Measurements from ENCODE around the gene COL4A2.

The COL4A2 gene

GRCh38 chr13:110306960-110307766 lies at the start of gene COL4A2, which contains the start of gene COL4A1:
COL4A2 (plus strand) TSS chr13:110307284; CDS start chr13:110307904, 620 bp downstream.
COL4A1 (minus strand) TSS chr13:110307157; CDS start chr13:110307027, 130 bp downstream.
- H3K9me3 Mint-ChIP-seq: no peaks in the 10 kb centered on the region
- H3K4me1 Mint-ChIP-seq: peaks cover 18% of the 10 kb centered on the region

GRCh38 chr13:110257408-110257807 lies 49.7 kb upstream of the COL4A2 start:
- DNase-seq: no peak
- Mint-ChIP-seq H3K9me3 (peaks cover 6 to 17% of the 10 kb centered on the region in 2 donors), H3K4me1 (peaks cover 6% of the 10 kb centered on the region), H3K27me3 (peaks cover 36% of the 10 kb centered on the region), H3K27ac (no peak overlapping the region), H3K4me3 (no peak overlapping the region)
- ATAC-seq: no peak

More at GRCh38 chr13:110306960-110307766, at the start of gene COL4A2, which contains the start of gene COL4A1:
- no peak for DNase-seq
- Mint-ChIP-seq H3K4me3 (peak within 1 kb of the TSS in 1 of 2 donors; percentile 21), H3K27ac (no peak within 1 kb of the TSS), H3K27me3 (peaks cover 92% of the 10 kb centered on the region)
- no peak for ATAC-seq

- ATAC-seq (no peak), DNase-seq (no peak)
- H3K9me3 Mint-ChIP-seq: peaks cover 6 to 17% of the 10 kb centered on the region in 2 donors
- peaks cover 47% of the 10 kb centered on the region for H3K27me3 Mint-ChIP-seq
- H3K4me1 Mint-ChIP-seq: peaks cover 6% of the 10 kb centered on the region
- no peak overlapping the region for H3K27ac Mint-ChIP-seq
- H3K4me3 Mint-ChIP-seq: no peak overlapping the region
Measured at GRCh38 chr13:110258876-110259631, 48.0 kb upstream of the COL4A2 start.

- Mint-ChIP-seq H3K27me3 (peaks cover 53% of the 10 kb centered on the region), H3K4me1 (peaks cover 6% of the 10 kb centered on the region), H3K27ac (no peak overlapping the region), H3K9me3 (peaks cover 6 to 17% of the 10 kb centered on the region in 2 donors), H3K4me3 (no peak overlapping the region)
- DNase-seq (no peak), ATAC-seq (no peak)
Measured at GRCh38 chr13:110259651-110260050, 47.4 kb upstream of the COL4A2 start.

- H3K27me3 Mint-ChIP-seq: peaks cover 70% of the 10 kb centered on the region
- no peak overlapping the region for H3K27ac Mint-ChIP-seq
- ATAC-seq: no peak
- DNase-seq: no peak
- peaks cover 1% of the 10 kb centered on the region for H3K4me1 Mint-ChIP-seq
- H3K4me3 Mint-ChIP-seq: no peak overlapping the region
- peaks cover 0 to 1% of the 10 kb centered on the region in 2 donors for H3K9me3 Mint-ChIP-seq
Measured at GRCh38 chr13:110261166-110262081, 45.7 kb upstream of the COL4A2 start.

GRCh38 chr13:110262082-110262436 lies 45.0 kb upstream of the COL4A2 start:
- no peak overlapping the region for H3K27ac Mint-ChIP-seq
- ATAC-seq (no peak), DNase-seq (no peak)
- no peak overlapping the region for H3K4me3 Mint-ChIP-seq
- no peaks in the 10 kb centered on the region for H3K9me3 Mint-ChIP-seq
- peaks cover 77% of the 10 kb centered on the region for H3K27me3 Mint-ChIP-seq
- no peaks in the 10 kb centered on the region for H3K4me1 Mint-ChIP-seq

- Mint-ChIP-seq H3K4me1 (no peaks in the 10 kb centered on the region), H3K27ac (no peak overlapping the region), H3K9me3 (no peaks in the 10 kb centered on the region), H3K4me3 (no peak overlapping the region), H3K27me3 (peaks cover 81% of the 10 kb centered on the region)
- ATAC-seq (no peak), DNase-seq (no peak)
Measured at GRCh38 chr13:110262508-110263291, 44.4 kb upstream of the COL4A2 start.

- Mint-ChIP-seq H3K9me3 (no peaks in the 10 kb centered on the region), H3K27ac (no peak overlapping the region), H3K4me3 (no peak overlapping the region), H3K4me1 (no peaks in the 10 kb centered on the region), H3K27me3 (peaks cover 88% of the 10 kb centered on the region)
- no peak for DNase-seq
- ATAC-seq: no peak
Measured at GRCh38 chr13:110263404-110263803, 43.7 kb upstream of the COL4A2 start.

- no peaks in the 10 kb centered on the region for H3K4me1 Mint-ChIP-seq
- no peak for DNase-seq
- no peaks in the 10 kb centered on the region for H3K9me3 Mint-ChIP-seq
- H3K27me3 Mint-ChIP-seq: peaks cover 91% of the 10 kb centered on the region
- ATAC-seq: no peak
- no peak overlapping the region for H3K4me3 Mint-ChIP-seq
- no peak overlapping the region for H3K27ac Mint-ChIP-seq
Measured at GRCh38 chr13:110263888-110264287, 43.2 kb upstream of the COL4A2 start.

GRCh38 chr13:110264685-110265275 lies 42.3 kb upstream of the COL4A2 start:
- Mint-ChIP-seq H3K27ac (no peak overlapping the region), H3K4me1 (no peaks in the 10 kb centered on the region), H3K27me3 (peaks cover 89% of the 10 kb centered on the region), H3K4me3 (no peak overlapping the region), H3K9me3 (no peaks in the 10 kb centered on the region)
- ATAC-seq: no peak
- DNase-seq: no peak

- no peak for DNase-seq
- Mint-ChIP-seq H3K4me3 (no peak overlapping the region), H3K27me3 (peaks cover 89% of the 10 kb centered on the region), H3K27ac (no peak overlapping the region), H3K4me1 (no peaks in the 10 kb centered on the region), H3K9me3 (no peaks in the 10 kb centered on the region)
- ATAC-seq: no peak
Measured at GRCh38 chr13:110265341-110265681, 41.8 kb upstream of the COL4A2 start.

- Mint-ChIP-seq H3K4me1 (no peaks in the 10 kb centered on the region), H3K27me3 (peaks cover 89% of the 10 kb centered on the region), H3K4me3 (no peak overlapping the region), H3K27ac (no peak overlapping the region), H3K9me3 (no peaks in the 10 kb centered on the region)
- DNase-seq (no peak), ATAC-seq (no peak)
Measured at GRCh38 chr13:110265682-110266430, 41.2 kb upstream of the COL4A2 start.

GRCh38 chr13:110266431-110266809 lies 40.7 kb upstream of the COL4A2 start:
- Mint-ChIP-seq H3K4me1 (no peaks in the 10 kb centered on the region), H3K9me3 (no peaks in the 10 kb centered on the region), H3K4me3 (no peak overlapping the region), H3K27ac (no peak overlapping the region), H3K27me3 (peaks cover 90% of the 10 kb centered on the region)
- ATAC-seq: no peak
- no peak for DNase-seq

GRCh38 chr13:110266983-110267382 lies 40.1 kb upstream of the COL4A2 start:
- Mint-ChIP-seq H3K4me1 (no peaks in the 10 kb centered on the region), H3K27me3 (peaks cover 88% of the 10 kb centered on the region), H3K9me3 (no peaks in the 10 kb centered on the region), H3K27ac (no peak overlapping the region), H3K4me3 (no peak overlapping the region)
- no peak for ATAC-seq
- no peak for DNase-seq
